SU-DHL-6 (cell line): ENCODE data around the gene TRIP10.
A peak's percentile ranks its signal among the peaks of the same experiment; 100 is the strongest.

ENCODE experiments used
- H2AFZ ChIP-seq: fragments of 200-600 bp; sonication (generic); 2 replicates; pipeline ENCODE4 v1.6.1; 2014; ENCODE audit warnings: low read depth, mild to moderate bottlenecking, moderate library complexity, mixed read lengths, antibody characterized with exemption, low read length; ENCODE audit not compliant: severe bottlenecking
- H3F3A ChIP-seq: fragments of 200-600 bp; shearing (Covaris generic); 2 replicates; pipeline ENCODE4 v1.6.0; 2016; ENCODE audit warnings: antibody characterized with exemption, mild to moderate bottlenecking; ENCODE audit not compliant: insufficient read depth
- H3K27ac ChIP-seq: fragments of 200-600 bp; sonication (generic); 2 replicates; pipeline ENCODE4 v1.5.1; 2016; ENCODE audit warnings: low read depth, mild to moderate bottlenecking, low read length, moderate library complexity, mixed read lengths
- H3K27me3 ChIP-seq: fragments of 200-600 bp; sonication (generic), shearing (Covaris generic); 2 replicates; pipeline ENCODE4 v1.6.0; 2014; ENCODE audit warnings: mild to moderate bottlenecking, low read length
- H3K36me3 ChIP-seq: fragments of 200-600 bp; sonication (generic); 2 replicates; pipeline ENCODE4 v1.6.1; 2014; ENCODE audit warnings: mild to moderate bottlenecking, low read length, mixed read lengths
- H3K4me2 ChIP-seq: fragments of 300-600, 200-600 bp; shearing (Covaris generic), sonication (generic); 2 replicates; pipeline ENCODE4 v1.6.0; 2014; ENCODE audit warnings: low read length, low read depth, mild to moderate bottlenecking; ENCODE audit not compliant: poor library complexity, severe bottlenecking
- H3K4me3 ChIP-seq: fragments of 200-600 bp; sonication (generic); 2 replicates; pipeline ENCODE4 v1.5.1; 2014; ENCODE audit warnings: antibody characterized with exemption, low read length, mild to moderate bottlenecking, mixed read lengths; ENCODE audit not compliant: insufficient read depth, poor library complexity, severe bottlenecking
- H3K79me2 ChIP-seq: fragments of 200-600 bp; sonication (generic); 2 replicates; pipeline ENCODE4 v1.6.1; 2014; ENCODE audit warnings: mild to moderate bottlenecking, low read length, moderate library complexity; ENCODE audit not compliant: insufficient read depth
- H3K9ac ChIP-seq: fragments of 200-600 bp; sonication (generic); 2 replicates; pipeline ENCODE4 v1.7.0; 2014; ENCODE audit warnings: mild to moderate bottlenecking, low read length
- H3K9me2 ChIP-seq: fragments of 200-600 bp; sonication (generic); replicated peaks from 2 replicates; pipeline ENCODE4 v1.6.1; 2014; ENCODE audit warnings: low read length; ENCODE audit not compliant: insufficient read depth
- H3K9me3 ChIP-seq: fragments of 200-600 bp; sonication (generic); 2 replicates; pipeline ENCODE4 v1.6.1; 2014; ENCODE audit warnings: low read length, mixed read lengths; ENCODE audit not compliant: insufficient read depth
- H4K20me1 ChIP-seq: fragments of 200-600 bp; sonication (generic); 2 replicates; pipeline ENCODE4 v1.6.1; 2014; ENCODE audit warnings: low read depth, mild to moderate bottlenecking, antibody characterized with exemption, low read length, moderate library complexity, mixed read lengths
- EZH2phosphoT487 ChIP-seq: fragments of 200-600 bp; sonication (generic), shearing (Covaris generic); conservative IDR thresholded peaks from 2 replicates; pipeline ENCODE4 v1.6.1; 2018; ENCODE audit warnings: mild to moderate bottlenecking, antibody characterized with exemption, low read length, moderate library complexity, mixed read lengths
- TF ChIP-seq, protein P1 (sequence below): fragments of 200-600 bp; sonication (generic); IDR thresholded peaks from one replicate; pipeline ENCODE4 v1.5.1; 2017; ENCODE audit warnings: antibody characterized with exemption, mild to moderate bottlenecking, low read length, moderate library complexity; ENCODE audit not compliant: insufficient read depth, poor library complexity, severe bottlenecking

Gene TRIP10

DNA sequence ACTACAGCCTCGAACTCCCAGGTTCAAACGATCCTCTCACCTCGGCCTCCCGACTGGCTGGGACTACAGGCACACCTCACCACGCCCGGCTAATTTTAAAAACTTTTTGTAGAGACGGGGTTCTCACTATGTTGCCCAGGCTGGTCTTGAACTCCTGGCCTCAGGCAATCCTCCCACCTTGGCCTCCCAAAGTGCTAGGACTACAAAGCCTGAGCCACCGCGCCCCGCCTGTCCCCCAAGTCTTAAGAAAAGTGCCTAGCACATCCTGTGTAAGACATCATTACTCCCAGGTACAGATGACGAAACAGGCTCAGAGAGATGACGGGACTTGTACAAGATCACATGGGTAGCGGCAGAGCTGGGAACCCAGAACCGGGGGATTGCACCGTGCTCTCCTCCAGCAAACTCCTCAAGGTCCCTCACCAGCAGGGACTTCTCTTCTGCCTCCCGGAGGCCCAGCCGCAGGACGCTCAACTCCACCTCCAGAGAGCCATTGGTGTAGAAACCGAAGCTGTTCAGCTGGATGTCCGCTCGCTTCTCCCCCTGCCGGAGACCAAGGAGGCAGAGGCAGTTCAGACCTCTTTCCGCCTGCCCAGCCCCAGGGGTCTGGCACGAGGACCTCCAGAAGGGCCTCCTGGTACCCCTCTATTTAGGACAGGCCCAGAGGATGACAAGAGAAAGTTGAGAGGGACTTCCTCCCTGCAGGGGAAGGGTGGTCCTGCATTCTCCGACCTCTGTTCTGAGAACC is 3.1 kb upstream of the TRIP10 start:
- Histone ChIP-seq H3K4me2 (peak overlapping the region; percentile 85), H3K27me3 (no peaks in the 10 kb centered on the region), H3K4me3 (peak overlapping the region; percentile 73), H3K9me3 (no peaks in the 10 kb centered on the region), H3K27ac (peak overlapping the region; percentile 78), H4K20me1 (no peaks in the 10 kb centered on the region), H3F3A (peaks cover 25% of the 10 kb centered on the region), H3K36me3 (no peaks in the 10 kb centered on the region), H3K9me2 (no peaks in the 10 kb centered on the region), H3K9ac (peak overlapping the region; percentile 85), H3K79me2 (peaks cover 5% of the 10 kb centered on the region; the same call in 1 of the 2 replicates), H2AFZ (peak overlapping the region; percentile 67)
- no peak for TF ChIP-seq EZH2phosphoT487
- TF ChIP-seq, protein P1, sequence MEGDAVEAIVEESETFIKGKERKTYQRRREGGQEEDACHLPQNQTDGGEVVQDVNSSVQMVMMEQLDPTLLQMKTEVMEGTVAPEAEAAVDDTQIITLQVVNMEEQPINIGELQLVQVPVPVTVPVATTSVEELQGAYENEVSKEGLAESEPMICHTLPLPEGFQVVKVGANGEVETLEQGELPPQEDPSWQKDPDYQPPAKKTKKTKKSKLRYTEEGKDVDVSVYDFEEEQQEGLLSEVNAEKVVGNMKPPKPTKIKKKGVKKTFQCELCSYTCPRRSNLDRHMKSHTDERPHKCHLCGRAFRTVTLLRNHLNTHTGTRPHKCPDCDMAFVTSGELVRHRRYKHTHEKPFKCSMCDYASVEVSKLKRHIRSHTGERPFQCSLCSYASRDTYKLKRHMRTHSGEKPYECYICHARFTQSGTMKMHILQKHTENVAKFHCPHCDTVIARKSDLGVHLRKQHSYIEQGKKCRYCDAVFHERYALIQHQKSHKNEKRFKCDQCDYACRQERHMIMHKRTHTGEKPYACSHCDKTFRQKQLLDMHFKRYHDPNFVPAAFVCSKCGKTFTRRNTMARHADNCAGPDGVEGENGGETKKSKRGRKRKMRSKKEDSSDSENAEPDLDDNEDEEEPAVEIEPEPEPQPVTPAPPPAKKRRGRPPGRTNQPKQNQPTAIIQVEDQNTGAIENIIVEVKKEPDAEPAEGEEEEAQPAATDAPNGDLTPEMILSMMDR, result peak; percentile 39

DNA sequence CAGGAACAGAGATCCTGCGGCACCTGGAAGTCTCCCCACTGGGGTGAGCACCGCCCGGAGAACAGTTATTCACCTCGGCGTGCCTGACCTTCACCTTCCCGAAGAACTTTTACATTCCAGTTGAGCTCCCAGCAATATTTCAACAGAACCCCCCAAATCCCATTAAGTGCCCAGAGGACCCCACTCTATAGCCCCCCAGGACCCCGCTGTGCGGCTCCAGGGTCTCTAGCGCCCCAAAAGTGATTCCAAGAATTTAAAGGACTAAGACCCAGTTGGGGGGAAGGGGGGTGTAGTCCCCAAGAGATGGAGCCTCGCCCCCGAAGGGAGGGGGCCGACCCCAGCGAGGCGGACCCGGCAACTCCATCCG is 2.6 kb upstream of the TRIP10 start:
- peak overlapping the region; percentile 73 for H3K4me3 ChIP-seq
- H3K9ac ChIP-seq, result peak overlapping the region; percentile 85
- TF ChIP-seq, protein P1, result peak; percentile 8
- TF ChIP-seq EZH2phosphoT487, result no peak
- peak overlapping the region; percentile 67 for H2AFZ ChIP-seq
- H3K36me3 ChIP-seq, result no peaks in the 10 kb centered on the region
- peaks cover 5% of the 10 kb centered on the region; the same call in 1 of the 2 replicates for H3K79me2 ChIP-seq
- H4K20me1 ChIP-seq, result no peaks in the 10 kb centered on the region
- peak overlapping the region; percentile 85 for H3K4me2 ChIP-seq
- peak overlapping the region; percentile 78 for H3K27ac ChIP-seq
- peaks cover 27% of the 10 kb centered on the region for H3F3A ChIP-seq
- H3K9me3 ChIP-seq, result no peaks in the 10 kb centered on the region
- H3K9me2 ChIP-seq, result no peaks in the 10 kb centered on the region
- H3K27me3 ChIP-seq, result no peaks in the 10 kb centered on the region

DNA sequence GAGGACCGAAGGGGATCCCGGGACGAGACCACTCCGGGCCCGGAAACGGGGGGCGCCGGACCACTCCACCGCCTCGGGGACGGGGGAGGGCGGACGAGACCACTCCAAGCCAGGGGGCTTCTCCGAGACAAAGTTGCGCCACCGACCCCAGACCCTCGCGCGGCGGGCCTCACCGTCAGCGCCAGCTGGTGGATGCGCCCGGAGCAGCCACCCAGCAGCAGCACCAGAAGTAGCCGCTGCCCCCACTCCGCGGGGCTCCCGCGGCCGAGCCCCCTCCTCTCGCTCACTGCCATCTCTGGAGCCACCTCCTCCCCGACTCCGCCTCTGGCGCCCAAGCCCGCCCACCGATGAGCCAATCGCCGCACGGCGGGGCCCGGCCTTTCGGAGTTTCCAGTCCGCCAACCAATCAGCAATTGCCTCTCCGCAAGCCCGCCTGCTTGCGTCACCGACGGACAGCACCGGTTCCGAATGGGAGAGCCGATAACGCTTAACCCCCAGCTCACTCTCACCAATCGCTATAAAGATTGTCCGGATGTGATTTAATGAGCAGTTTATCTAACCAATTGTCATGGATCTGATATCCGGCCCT is 2.1 kb upstream of the TRIP10 start, which contains the start of gene GPR108:
TSS of gene GPR108 (minus strand) at position 297 of the 589 bp plus-strand sequence. CDS start at position 293, 4 bp downstream.
- H3K4me2 ChIP-seq, result peak within 1 kb of the TSS; percentile 85
- H3K9me2 ChIP-seq, result no peaks in the 10 kb centered on the region
- H3K36me3 ChIP-seq, result no peaks in the 10 kb centered on the region
- H3K9me3 ChIP-seq, result no peaks in the 10 kb centered on the region
- TF ChIP-seq, protein P1, result no peak
- no peak for TF ChIP-seq EZH2phosphoT487
- H3F3A ChIP-seq, result peaks cover 27% of the 10 kb centered on the region
- peak within 1 kb of the TSS; percentile 67 for H2AFZ ChIP-seq
- H3K9ac ChIP-seq, result peak within 1 kb of the TSS; percentile 85
- H3K79me2 ChIP-seq, result peaks cover 5% of the 10 kb centered on the region; the same call in 1 of the 2 replicates
- peak within 1 kb of the TSS; percentile 78 for H3K27ac ChIP-seq
- no peaks in the 10 kb centered on the region for H3K27me3 ChIP-seq
- peak within 1 kb of the TSS; percentile 73 for H3K4me3 ChIP-seq
- no peaks in the 10 kb centered on the region for H4K20me1 ChIP-seq
